K562 (cell line): ENCODE results near the gene IRF3. TPM values are rescaled to one million over a fixed set of nuclear protein-coding genes. Genes with fewer than 3 reads are reported as not detected.
A peak's percentile ranks its signal among the peaks of the same experiment; 100 is the strongest.

ENCODE experiments used
- ATAC-seq: fragments of 200-7000 bp; cut with Tn5 transposase; 3 replicates; pipeline ENCODE4 v1.9.1; 2020; ENCODE audit warnings: moderate library complexity
- BruUV-seq: library from RNA; stranded (reverse); fragments of 400-500 nt; replicated peaks from 2 replicates; lab custom pipeline; 2021; lab: Mats Ljungman, UMichigan
- CTCF ChIA-PET: fragments of 300-600 bp; formaldehyde crosslinking; extraction: SDS; loops from one replicate; lab custom pipeline; 2021; ENCODE audit warnings: low intra/inter-chr PET ratio; lab: Yijun Ruan, JAX
- POLR2A ChIA-PET: fragments of 300-600, 350-650 bp; sonication (Branson Sonifier 250); formaldehyde crosslinking; extraction: SDS; loops from one replicate; lab custom pipeline; 2021; ENCODE audit warnings: antibody characterized with exemption, inconsistent platforms; lab: Yijun Ruan, JAX
- DNase-seq, 4 experiments: peaks; one replicate each; pipeline versions ENCODE4 v3.0.0 to v3.0.0-alpha.2; 2011 to 2018; ENCODE audit warnings: low spot score in 3 of 4, mixed read lengths in 3 of 4; ENCODE audit errors: extremely low read depth in 1 of 4
- FAIRE-seq: peaks from 2 replicates; lab custom pipeline; 2011; peaks lifted over from hg19 to GRCh38; lab: Jason Lieb, UNC
- H2AFZ ChIP-seq: 2 replicates; pipeline ENCODE4 v1.6.0; 2011; ENCODE audit warnings: low read depth, low read length, control low read depth, inconsistent platforms
- H3K27ac ChIP-seq: fragments of 200-600 bp; 3 replicates; pipeline ENCODE4 v1.8.0; 2011; ENCODE audit warnings: low read depth, mild to moderate bottlenecking, control low read depth, inconsistent platforms, low read length, moderate library complexity, mixed read lengths; ENCODE audit errors: extremely low read depth
- H3K27me3 ChIP-seq, 2 experiments: fragments of 300-600 bp in 1 of 2; 2 replicates in 1 of 2; 3 replicates in 1 of 2; pipeline versions ENCODE4 v1.6.0 to v1.8.0; 2011; ENCODE audit warnings: inconsistent platforms in 2 of 2, low read length in 2 of 2, mild to moderate bottlenecking in 1 of 2, mixed read lengths in 1 of 2, moderate library complexity in 1 of 2; ENCODE audit not compliant: control insufficient read depth in 2 of 2, insufficient read depth in 2 of 2
- H3K36me3 ChIP-seq: fragments of 300-600 bp; 3 replicates; pipeline ENCODE4 v1.8.0; 2011; ENCODE audit warnings: mild to moderate bottlenecking, low read length, inconsistent platforms; ENCODE audit not compliant: control insufficient read depth, insufficient read depth
- H3K4me1 ChIP-seq, 2 experiments: fragments of 200-600 bp in 1 of 2; replicated peaks in 1 of 2; 2 replicates in 1 of 2; 3 replicates in 1 of 2; pipeline versions ENCODE4 v1.5.1 to v1.8.0; 2011; ENCODE audit warnings: inconsistent platforms in 2 of 2, low read length in 2 of 2, mild to moderate bottlenecking in 1 of 2, mixed read lengths in 1 of 2, moderate library complexity in 1 of 2; ENCODE audit not compliant: control insufficient read depth in 2 of 2, insufficient read depth in 2 of 2
- H3K4me2 ChIP-seq: 2 replicates; pipeline ENCODE4 v1.6.1; 2011; ENCODE audit warnings: low read length, control low read depth, inconsistent platforms, mixed read lengths; ENCODE audit not compliant: insufficient read depth
- H3K4me3 ChIP-seq: fragments of 200-600 bp; sonication (generic), shearing (Covaris generic); 2 replicates; pipeline ENCODE4 v1.5.1; 2016; ENCODE audit warnings: control low read depth, inconsistent platforms
- H3K79me2 ChIP-seq: fragments of 200-600 bp; 3 replicates; pipeline ENCODE4 v1.8.0; 2011; ENCODE audit warnings: low read length, inconsistent platforms; ENCODE audit not compliant: control insufficient read depth, insufficient read depth
- H3K9ac ChIP-seq, 2 experiments: 2 replicates each; pipeline versions ENCODE4 v1.6.0 to v1.6.1; 2011; ENCODE audit warnings: low read depth in 2 of 2, low read length in 2 of 2, control low read depth in 1 of 2, inconsistent platforms in 1 of 2, mild to moderate bottlenecking in 1 of 2, mixed read lengths in 1 of 2; ENCODE audit not compliant: insufficient read depth in 1 of 2
- H3K9me1 ChIP-seq: one replicate; pipeline ENCODE4 v1.6.0; 2011; ENCODE audit warnings: inconsistent platforms, mild to moderate bottlenecking, low read length, moderate library complexity; ENCODE audit not compliant: control insufficient read depth, insufficient read depth
- H3K9me3 ChIP-seq: replicated peaks from 2 replicates; pipeline ENCODE4 v1.5.1; 2011; ENCODE audit warnings: low read depth, low read length, inconsistent platforms; ENCODE audit not compliant: control insufficient read depth, insufficient read depth
- H4K20me1 ChIP-seq: replicated peaks from 2 replicates; pipeline ENCODE4 v1.6.1; 2011; ENCODE audit warnings: low read length, inconsistent platforms, mixed read lengths; ENCODE audit not compliant: control insufficient read depth, insufficient read depth
- CC2D1A ChIP-seq: fragments of 450-650 bp; IDR thresholded peaks from 2 replicates; pipeline ENCODE4 v1.6.1; 2017; ENCODE audit warnings: mild to moderate bottlenecking
- CTBP1 ChIP-seq: fragments of 450-650 bp; IDR thresholded peaks from 2 replicates; pipeline ENCODE4 v1.6.1; 2016; ENCODE audit warnings: borderline replicate concordance
- RBM25 ChIP-seq: fragments of 200-400 bp; formaldehyde crosslinking; IDR thresholded peaks from 2 replicates; pipeline ENCODE4 v1.6.1; 2018; ENCODE audit warnings: low read length, low read depth, moderate library complexity; ENCODE audit not compliant: severe bottlenecking
- ZFP36 ChIP-seq: fragments of 150-350 bp; IDR thresholded peaks from 2 replicates; pipeline ENCODE4 v1.6.1; 2018; ENCODE audit warnings: low read length, low read depth; ENCODE audit not compliant: partially characterized antibody
- whole genome bisulfite sequencing: fragments of 100-300 bp; shearing (Covaris generic); methylation state at CpG from one replicate; pipeline ENCODE4 v1.1.6; 2016; ENCODE audit warnings: low coverage, mixed read lengths; ENCODE audit not compliant: insufficient coverage; ENCODE audit errors: missing lambda C conversion rate; 5-methylcytosine and 5-hydroxymethylcytosine counted together
- in situ Hi-C: fragments of 300-500 bp; cut with MboI; formaldehyde crosslinking; loops from 4 replicates; pipeline ENCODE4 v1.15.0; 2018; ENCODE audit warnings: inconsistent platforms, mixed read lengths
- intact Hi-C: fragments of 100-400 bp; cut with micrococcal nuclease; formaldehyde crosslinking; loops from 2 replicates; pipeline ENCODE4 v1.14.2; 2022
- polyA plus RNA-seq, 8 experiments: library from polyadenylated mRNA; depleted of rRNA in 4 of 8; stranded (reverse) in 5 of 8; unstranded in 3 of 8; fragments of >200 nt; fragmentation: Nextera tagmentation in 2 of 8; fragmentation: Illumina TruSeq in 1 of 8; extraction: Ambion mirVana in 2 of 8; extraction: Trizol in 1 of 8; gene quantifications; 2 replicates each; pipeline versions ENCODE4 v1.2.1 to v1.2.3, GENCODE V29; 2011 to 2014; ENCODE audit warnings: inconsistent platforms in 1 of 8, missing spikeins in 1 of 8
- total RNA-seq, 7 experiments: library from RNA; depleted of rRNA in 6 of 7; stranded (reverse); fragments of >200 nt in 6 of 7; fragmentation: Illumina TruSeq in 2 of 7; extraction: Trizol in 2 of 7; gene quantifications; 2 replicates each; pipeline versions ENCODE4 v1.2.1 to v1.2.3, GENCODE V29; 2011 to 2021; ENCODE audit warnings: low replicate concordance in 1 of 7

The IRF3 gene
- total and polyA plus RNA-seq, 9 of the 15 experiments (the other 6 are each of a cell fraction or from before 2014, with no cell fraction given) = 7.5 to 145 (median 65.4) TPM

GRCh38 chr19:49696865-49697264 lies 31.2 kb upstream of the IRF3 start:
- ATAC-seq (no peak), FAIRE-seq (no peak), DNase-seq (no peak)
- H3K79me2 ChIP-seq = no peaks in the 10 kb centered on the region
- no peak overlapping the region for H3K27ac ChIP-seq
- no peak overlapping the region for H2AFZ ChIP-seq
- POLR2A ChIA-PET = interaction anchor here (0.7 to 1.2 kb wide), 4 partner anchors 12 to 67 kb away, joined by 3 to 7 read pairs (median 5); no protein-coding TSS in a partner anchor
- H3K27me3 ChIP-seq = no peaks in the 10 kb centered on the region
- H3K4me3 ChIP-seq = no peak overlapping the region
- no peaks in the 10 kb centered on the region for H3K36me3 ChIP-seq
- no TSS peak for BruUV-seq
- in situ Hi-C loops = no loop called here
- intact Hi-C loops = no loop called here
- peaks cover 10 to 18% of the 10 kb centered on the region in 2 experiments; a peak in 4 of 5 replicates for H3K4me1 ChIP-seq
- TF ChIP-seq ZFP36 (peak; percentile 84), CTBP1 (no peak)
- H3K9me3 ChIP-seq = no peaks in the 10 kb centered on the region
- no peaks in the 10 kb centered on the region for H4K20me1 ChIP-seq
- 54% methylated on average over 7 of the region's 7 CpGs for WGBS
- H3K9ac ChIP-seq = peak overlapping the region in 1 of 2 experiments; percentile 36; a peak in 1 of 4 replicates
- CTCF ChIA-PET = no interaction called here
- no peaks in the 10 kb centered on the region for H3K9me1 ChIP-seq
- H3K4me2 ChIP-seq = no peak overlapping the region

DNA sequence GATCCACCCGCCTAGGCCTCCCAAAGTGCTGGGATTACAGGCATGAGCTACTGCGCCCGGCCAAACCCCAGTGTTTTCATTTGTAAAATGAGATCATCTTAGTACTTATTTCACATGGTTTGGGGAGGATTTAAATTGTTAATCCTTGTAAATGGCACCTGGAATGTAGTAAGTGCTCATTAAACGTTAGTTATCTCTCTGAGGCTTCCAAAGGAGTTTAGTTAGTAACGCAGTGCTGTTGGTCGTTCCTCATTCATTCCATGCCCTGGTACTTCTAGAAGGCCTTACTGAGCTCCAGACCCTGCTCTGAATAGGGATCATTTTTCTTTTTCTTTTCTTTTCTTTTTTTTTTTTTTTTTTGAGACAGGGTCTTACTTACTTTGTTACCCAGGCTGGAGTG lies 30.5 kb upstream of the IRF3 start:
- intact Hi-C loops = no loop called here
- Histone ChIP-seq H3K36me3 (no peaks in the 10 kb centered on the region), H2AFZ (no peak overlapping the region), H3K27me3 (no peaks in the 10 kb centered on the region), H3K4me2 (no peak overlapping the region), H3K4me3 (no peak overlapping the region)
- DNase-seq = no peak
- BruUV-seq = no TSS peak
- TF ChIP-seq CC2D1A (no peak), RBM25 (peak; percentile 54)
- TF ChIP-seq, all 486 proteins: peak for 1
- FAIRE-seq (peak; percentile 49), ATAC-seq (no peak)
- H3K79me2 ChIP-seq = no peaks in the 10 kb centered on the region
- no peak overlapping the region for H3K27ac ChIP-seq
- no peak overlapping the region for H3K9ac ChIP-seq
- POLR2A ChIA-PET = interaction anchor here (0.7 to 1.2 kb wide), 3 partner anchors 11 to 68 kb away, joined by 3 to 6 read pairs (median 4); no protein-coding TSS in a partner anchor
- no peaks in the 10 kb centered on the region for H3K9me3 ChIP-seq
- WGBS = 63% methylated on average over 6 of the region's 6 CpGs
- no peaks in the 10 kb centered on the region for H4K20me1 ChIP-seq
- CTCF ChIA-PET = no interaction called here
- no peaks in the 10 kb centered on the region for H3K9me1 ChIP-seq
- in situ Hi-C loops = no loop called here
- peaks cover 10 to 19% of the 10 kb centered on the region in 2 experiments; a peak in 4 of 5 replicates for H3K4me1 ChIP-seq
